Pancreas (tissue), 10 donors: Measurements from ENCODE around the gene CHMP6. TPM values are rescaled to one million over a fixed set of nuclear protein-coding genes. Genes with fewer than 3 reads are reported as not detected.

ENCODE experiments used
- ATAC-seq, 4 donors: fragments of 200-7000 bp; cut with Tn5 transposase; one replicate each; pipeline versions ENCODE4 v1.8.0 to v1.9.1; 2020; ENCODE audit warnings: mild to moderate bottlenecking in 4 of 4, moderate library complexity in 4 of 4
- DNase-seq, 6 donors: peaks; one replicate each; pipeline ENCODE4 v3.0.0-alpha.2; 2020
- FAIRE-seq: peaks from 2 replicates; lab custom pipeline; 2012; peaks lifted over from hg19 to GRCh38; lab: Jason Lieb, UNC
- H3K27ac ChIP-seq, 4 donors: fragments of 200-600 bp; sonication (generic); 1 replicate in 3 of 4; 2 replicates in 1 of 4; pipeline versions ENCODE4 v1.5.0 to v1.8.0; 2020
- H3K27me3 ChIP-seq, 4 donors: fragments of 200-600 bp; one replicate each; pipeline ENCODE4 v1.8.0; 2021
- H3K36me3 ChIP-seq, 3 donors: fragments of 200-600 bp; sonication (generic) in 1 of 3; one replicate each; pipeline versions ENCODE4 v1.5.0 to v1.8.0; 2020 to 2021
- H3K4me1 ChIP-seq, 3 donors: fragments of 200-600 bp; one replicate each; pipeline ENCODE4 v1.8.0; 2021
- H3K4me3 ChIP-seq, 4 donors: fragments of 200-600 bp; sonication (generic) in 2 of 4; one replicate each; pipeline versions ENCODE4 v1.5.0 to v1.8.0; 2020 to 2021
- H3K9me3 ChIP-seq, 4 donors: fragments of 200-600 bp; one replicate each; pipeline ENCODE4 v1.8.0; 2021
- WGBS, 2 donors: extraction: QIAGEN DNeasy Blood & Tissue Kit; methylation state at CpG; one replicate each; pipeline ENCODE4 v1.1.7; 2013; 5-methylcytosine and 5-hydroxymethylcytosine counted together
- intact Hi-C, 3 donors: fragments of 100-400 bp; cut with DNase I; formaldehyde crosslinking; loops; one replicate each; pipeline versions ENCODE4 v1.11.1 to v1.14.2; 2022
- polyA plus RNA-seq, 2 donors: library from polyadenylated mRNA; stranded (reverse); fragments of 200-250 nt; gene quantifications; one replicate each; pipeline ENCODE4 v1.2.3, GENCODE V29; 2013
- total RNA-seq, 6 donors: library from RNA; stranded (reverse); fragmentation: NEBNext Ultra II Directional in 4 of 6; extraction: Animal tissue kit (Norgen Biotek cat#: 25700) in 4 of 6; gene quantifications; one replicate each; pipeline versions ENCODE4 v1.2.1 to v1.2.4, GENCODE V29; 2021 to 2023
- TF ChIP-seq, protein P1 (sequence below), 4 donors: fragments of 200-600 bp; sonication (generic) in 3 of 4; IDR thresholded peaks; one replicate each; pipeline versions ENCODE4 v1.5.0 to v1.8.0; 2021; ENCODE audit warnings: antibody characterized with exemption in 4 of 4
- donor health status: healthy with polysubstance abuse.
- donor health status: DM: no; HTN: no; CAD: no; lungs with moderate emphysema.
- donor health status: DM: no; HTN: no; CAD: no.
- donor health status: control.
- donor health status: control.
- donor health status: Bipolar disorder and iron deficiency.
- donor health status: DM: yes; HTN: yes; CAD: no.
- donor health status: DM: no; HTN: no; CAD: no.
- donor health status: DM: no; HTN: no; CAD: no.
- donor health status: DM: yes; HTN: yes; CAD: no.

CHMP6 gene
- total and polyA plus RNA-seq, 8 donors = 9.5 to 30.8 (median 13.8) TPM

DNA sequence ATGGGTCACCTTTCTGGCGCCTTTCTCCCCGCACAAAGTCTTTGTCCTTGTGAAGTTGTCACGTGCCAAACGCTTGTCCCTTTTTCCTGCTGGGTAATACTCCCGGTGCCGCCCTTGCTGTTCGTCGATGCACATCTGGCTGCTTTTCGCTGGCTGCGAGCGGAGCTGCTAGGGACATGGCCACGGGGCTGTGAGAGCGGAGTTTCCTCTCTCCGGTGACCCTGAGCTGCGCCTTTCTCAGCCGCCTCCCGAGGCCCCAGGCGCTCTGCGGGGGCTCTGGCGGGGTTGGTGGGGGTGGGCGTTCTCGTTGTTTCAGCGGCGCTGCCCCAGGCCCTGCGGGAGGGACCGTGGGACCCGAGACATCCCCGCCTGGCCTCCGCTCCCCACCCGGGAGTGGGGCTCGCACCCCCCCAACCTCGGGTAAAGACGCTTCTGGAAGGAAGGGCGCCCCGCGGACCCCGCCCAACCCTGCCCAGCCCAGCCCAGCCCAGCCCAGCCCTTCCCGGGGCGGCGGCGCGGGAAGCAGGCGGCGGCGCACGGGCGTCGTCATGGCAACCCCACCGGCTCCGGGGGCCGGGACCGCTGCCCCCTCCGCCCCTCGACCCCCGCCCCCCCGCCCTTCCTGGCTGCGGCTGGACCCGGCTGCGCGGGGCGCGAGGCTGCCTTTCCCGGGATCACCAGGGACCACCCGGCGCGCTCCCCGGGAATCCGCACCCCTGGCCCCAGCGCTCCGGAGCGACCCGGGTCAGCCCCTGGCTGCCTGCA lies 12.3 kb downstream of the CHMP6 start:
- intact Hi-C loops = no loop called here
- Histone ChIP-seq H3K36me3 (peaks cover 0 to 10% (median 0%) of the 10 kb centered on the region in 3 donors), H3K27ac (no peak overlapping the region), H3K4me1 (peaks cover 8 to 19% (median 19%) of the 10 kb centered on the region in 3 donors), H3K4me3 (peak overlapping the region in 1 of 4 donors; percentile 12), H3K9me3 (no peaks in the 10 kb centered on the region), H3K27me3 (peaks cover 0 to 5% (median 0%) of the 10 kb centered on the region in 4 donors)
- peak in 2 of 6 donors; percentile 28 to 65 for DNase-seq
- no peak for FAIRE-seq
- WGBS, 2 donors = 4 to 5% methylated on average over 43 to 72 of the region's 72 CpGs
- TF ChIP-seq, protein P1, sequence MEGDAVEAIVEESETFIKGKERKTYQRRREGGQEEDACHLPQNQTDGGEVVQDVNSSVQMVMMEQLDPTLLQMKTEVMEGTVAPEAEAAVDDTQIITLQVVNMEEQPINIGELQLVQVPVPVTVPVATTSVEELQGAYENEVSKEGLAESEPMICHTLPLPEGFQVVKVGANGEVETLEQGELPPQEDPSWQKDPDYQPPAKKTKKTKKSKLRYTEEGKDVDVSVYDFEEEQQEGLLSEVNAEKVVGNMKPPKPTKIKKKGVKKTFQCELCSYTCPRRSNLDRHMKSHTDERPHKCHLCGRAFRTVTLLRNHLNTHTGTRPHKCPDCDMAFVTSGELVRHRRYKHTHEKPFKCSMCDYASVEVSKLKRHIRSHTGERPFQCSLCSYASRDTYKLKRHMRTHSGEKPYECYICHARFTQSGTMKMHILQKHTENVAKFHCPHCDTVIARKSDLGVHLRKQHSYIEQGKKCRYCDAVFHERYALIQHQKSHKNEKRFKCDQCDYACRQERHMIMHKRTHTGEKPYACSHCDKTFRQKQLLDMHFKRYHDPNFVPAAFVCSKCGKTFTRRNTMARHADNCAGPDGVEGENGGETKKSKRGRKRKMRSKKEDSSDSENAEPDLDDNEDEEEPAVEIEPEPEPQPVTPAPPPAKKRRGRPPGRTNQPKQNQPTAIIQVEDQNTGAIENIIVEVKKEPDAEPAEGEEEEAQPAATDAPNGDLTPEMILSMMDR (IDR thresholded peaks at IDR 0.05) = no peak
- ATAC-seq = peak in 2 of 4 donors; percentile 9 to 12

DNA sequence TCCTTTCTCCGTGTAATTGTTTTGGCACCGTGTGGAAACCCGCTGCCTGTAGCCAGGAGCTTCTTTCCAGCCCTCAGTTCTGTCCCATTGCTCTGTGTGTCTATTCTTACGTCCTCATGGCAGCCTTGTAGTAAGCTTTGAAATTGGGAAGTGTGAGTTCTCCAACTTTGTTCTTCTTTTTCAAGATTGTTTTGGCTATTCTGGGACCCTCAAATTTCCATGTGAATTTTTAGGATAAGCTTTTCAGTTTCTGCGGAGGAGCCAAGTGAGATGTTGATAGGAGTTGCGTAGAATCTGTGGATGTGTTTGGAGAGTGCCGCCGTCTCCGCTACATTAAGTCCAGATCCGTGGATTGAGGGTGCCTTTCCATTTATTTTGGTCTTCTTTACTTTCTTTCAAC lies 15.2 kb downstream of the CHMP6 start:
- WGBS, 2 donors = 66 to 73% methylated on average over 10 of the region's 10 CpGs
- no peak overlapping the region for H3K27ac ChIP-seq
- intact Hi-C loops = no loop called here
- H3K27me3 ChIP-seq = peaks cover 0 to 5% (median 0%) of the 10 kb centered on the region in 4 donors
- H3K36me3 ChIP-seq = no peaks in the 10 kb centered on the region
- DNase-seq (peak in 1 of 6 donors; percentile 2), ATAC-seq (no peak), FAIRE-seq (no peak)
- TF ChIP-seq, protein P1 (IDR thresholded peaks at IDR 0.05) = no peak
- no peak overlapping the region for H3K4me3 ChIP-seq
- no peaks in the 10 kb centered on the region for H3K9me3 ChIP-seq
- peaks cover 0 to 9% (median 3%) of the 10 kb centered on the region in 3 donors for H3K4me1 ChIP-seq

DNA sequence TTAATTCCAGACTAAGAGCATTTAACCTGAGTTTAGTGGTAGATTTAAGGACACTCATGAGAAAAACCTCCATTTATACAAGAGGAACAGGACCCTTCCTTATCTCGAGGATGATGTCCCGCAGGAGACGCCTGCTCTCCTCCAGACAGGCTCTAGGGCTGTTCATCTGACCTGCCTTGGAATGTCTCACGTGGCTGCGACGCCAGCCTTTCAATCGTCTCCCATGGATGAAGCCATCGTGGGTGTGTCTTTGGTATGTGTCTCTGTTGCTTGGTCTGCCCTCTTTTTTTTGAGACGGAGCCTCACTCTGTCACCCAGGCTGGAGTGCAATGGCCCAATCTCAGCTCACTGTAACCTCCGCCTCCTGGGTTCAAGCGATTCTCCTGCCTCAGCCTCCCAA lies 16.5 kb downstream of the CHMP6 start:
- Histone ChIP-seq H3K4me1 (peaks cover 0 to 3% (median 0%) of the 10 kb centered on the region in 3 donors), H3K36me3 (no peaks in the 10 kb centered on the region), H3K27ac (no peak overlapping the region), H3K9me3 (no peaks in the 10 kb centered on the region), H3K4me3 (no peak overlapping the region), H3K27me3 (peaks cover 0 to 5% (median 0%) of the 10 kb centered on the region in 4 donors)
- WGBS, 2 donors = 81 to 85% methylated on average over 11 of the region's 11 CpGs
- ATAC-seq (no peak), FAIRE-seq (no peak), DNase-seq (peak in 1 of 6 donors; percentile 14)
- TF ChIP-seq, protein P1 (IDR thresholded peaks at IDR 0.05) = no peak
- intact Hi-C loops = no loop called here

DNA sequence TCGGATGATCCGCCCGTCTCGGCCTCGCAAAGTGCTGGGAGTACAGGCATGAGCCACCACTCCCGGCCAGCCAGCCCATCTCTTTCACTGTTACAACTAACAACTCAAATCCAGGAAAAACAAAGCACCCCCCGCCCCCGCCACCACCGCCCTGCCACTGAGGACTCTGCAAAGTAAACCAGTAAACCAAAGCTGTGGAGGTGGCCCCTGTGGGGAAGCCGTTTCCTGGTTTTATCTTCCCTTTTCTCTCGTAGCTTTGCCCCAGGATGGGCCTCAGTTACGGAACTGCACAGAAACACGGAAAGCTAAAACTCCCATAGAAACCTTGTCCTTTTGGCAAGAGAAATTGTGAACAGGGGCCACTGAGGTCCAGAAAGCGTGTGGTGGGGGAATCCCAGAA lies 17.5 kb downstream of the CHMP6 start:
- Histone ChIP-seq H3K4me1 (peaks cover 0 to 3% (median 0%) of the 10 kb centered on the region in 3 donors), H3K36me3 (no peaks in the 10 kb centered on the region), H3K27me3 (peaks cover 0 to 3% (median 0%) of the 10 kb centered on the region in 4 donors), H3K4me3 (no peak overlapping the region), H3K27ac (no peak overlapping the region), H3K9me3 (no peaks in the 10 kb centered on the region)
- DNase-seq (peak in 2 of 6 donors; percentile 11 to 19), FAIRE-seq (no peak), ATAC-seq (no peak)
- TF ChIP-seq, protein P1 (IDR thresholded peaks at IDR 0.05) = no peak
- intact Hi-C loops = no loop called here
- WGBS, 2 donors = 89 to 90% methylated on average over 14 of the region's 14 CpGs

DNA sequence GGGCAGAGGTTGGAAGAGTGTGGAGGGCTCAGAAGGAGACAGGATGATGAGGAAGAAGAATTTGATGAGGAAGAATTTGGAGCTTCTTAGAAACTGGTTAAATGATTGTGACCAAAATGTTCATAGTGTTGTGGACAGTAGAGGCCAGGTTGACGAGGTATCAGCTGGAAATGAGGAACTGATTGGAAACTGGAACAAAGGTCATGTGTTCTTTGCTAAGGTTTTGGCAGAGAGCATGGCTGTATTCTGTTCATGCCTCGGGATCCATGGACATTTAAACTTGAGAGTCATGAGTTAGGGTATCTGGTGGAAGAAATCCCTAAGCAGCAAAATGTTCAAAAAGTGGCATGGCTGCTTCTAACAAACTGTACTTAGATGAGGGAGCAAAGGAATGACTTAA lies 19.3 kb downstream of the CHMP6 start:
- Histone ChIP-seq H3K4me3 (no peak overlapping the region), H3K36me3 (no peaks in the 10 kb centered on the region), H3K9me3 (no peaks in the 10 kb centered on the region), H3K4me1 (no peaks in the 10 kb centered on the region), H3K27ac (no peak overlapping the region), H3K27me3 (no peaks in the 10 kb centered on the region)
- WGBS, 2 donors = 50 to 52% methylated on average over 2 of the region's 2 CpGs
- intact Hi-C loops = no loop called here
- TF ChIP-seq, protein P1 (IDR thresholded peaks at IDR 0.05) = no peak
- ATAC-seq = no peak
- no peak for FAIRE-seq
- no peak for DNase-seq
